ENCODE results near the gene WIF1.

WIF1 gene

DNA sequence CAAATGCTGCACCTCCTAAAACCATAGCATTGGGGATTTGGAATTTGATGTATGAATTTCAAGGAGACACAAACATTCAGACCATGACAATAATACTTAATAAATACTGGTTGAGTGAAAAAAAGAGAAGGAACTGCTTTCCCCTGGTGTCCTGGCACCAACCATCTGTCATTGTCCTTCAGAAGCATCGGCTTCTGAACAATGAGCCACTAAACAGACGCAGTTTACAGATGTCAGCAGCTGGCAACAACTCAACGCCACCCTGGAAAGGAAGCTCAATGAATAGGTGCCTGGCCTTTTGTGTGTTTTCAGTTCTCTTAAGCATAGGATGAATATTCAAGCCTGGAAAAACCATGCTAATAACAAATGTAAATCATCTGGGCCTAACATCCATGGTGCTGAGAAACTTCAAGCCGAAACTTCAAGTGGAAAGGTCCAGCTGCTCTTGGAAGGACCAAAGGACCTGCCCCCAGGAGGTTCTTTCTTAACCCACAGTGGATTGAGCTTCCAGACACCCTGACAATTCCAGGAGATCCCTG lies 101.3 kb downstream of the WIF1 start:
- DNase-seq (ENCODE audit: low read depth): no peak
- no peak for TF ChIP-seq CTCF (IDR thresholded peaks at IDR 0.05; ENCODE audit: insufficient read depth, low read depth, low read length, missing control alignments)
- no peak overlapping the region for H3K4me3 ChIP-seq (ENCODE audit: low read depth, low read length)

DNA sequence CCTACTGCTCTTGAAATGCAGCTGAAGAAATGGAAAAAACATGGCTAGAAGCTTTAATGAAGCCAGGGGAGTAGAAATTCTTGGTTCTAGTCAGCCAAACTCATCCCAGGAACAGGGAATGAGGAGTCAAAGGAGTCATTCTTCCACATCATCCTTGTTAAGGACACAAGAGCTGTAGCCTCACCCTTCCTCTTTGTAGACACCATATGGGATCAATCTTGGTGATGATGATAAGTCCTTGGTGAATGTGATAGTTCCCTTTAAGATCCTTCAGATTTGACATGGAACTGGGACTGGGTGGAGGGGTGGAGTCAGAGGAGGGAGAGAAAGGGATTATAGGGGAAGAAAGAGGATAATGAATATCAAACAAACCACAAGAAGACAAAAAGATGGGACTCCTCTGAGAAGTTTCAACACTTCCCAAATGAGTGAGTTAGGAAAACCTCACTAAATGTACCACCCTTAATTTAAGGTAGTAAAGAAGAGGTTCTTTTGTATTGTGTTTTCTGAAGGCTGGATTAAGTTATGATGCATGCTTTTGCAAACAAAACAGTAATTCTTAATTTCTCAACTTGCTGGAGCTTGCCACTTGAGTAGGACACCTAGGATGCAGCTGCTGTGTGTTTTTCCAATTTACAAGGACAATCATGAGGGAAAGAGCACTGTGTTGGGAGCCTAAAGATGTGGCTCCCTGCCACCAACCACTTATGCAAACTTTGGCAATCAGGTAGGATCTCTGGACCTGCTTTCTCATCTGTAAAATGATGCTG lies 104.0 kb downstream of the WIF1 start:
- no peak for TF ChIP-seq CTCF (IDR thresholded peaks at IDR 0.05; ENCODE audit: insufficient read depth, low read depth, low read length, missing control alignments)
- no peak for DNase-seq (ENCODE audit: low read depth)
- no peak overlapping the region for H3K4me3 ChIP-seq (ENCODE audit: low read depth, low read length)

- TF ChIP-seq CTCF (IDR thresholded peaks at IDR 0.05; ENCODE audit: insufficient read depth, low read depth, low read length, missing control alignments): no peak
- no peak overlapping the region for H3K4me3 ChIP-seq (ENCODE audit: low read depth, low read length)
- no peak for DNase-seq (ENCODE audit: low read depth)
Measured at GRCh38 chr12:65015850-65016249, 105.3 kb downstream of the WIF1 start.

DNA sequence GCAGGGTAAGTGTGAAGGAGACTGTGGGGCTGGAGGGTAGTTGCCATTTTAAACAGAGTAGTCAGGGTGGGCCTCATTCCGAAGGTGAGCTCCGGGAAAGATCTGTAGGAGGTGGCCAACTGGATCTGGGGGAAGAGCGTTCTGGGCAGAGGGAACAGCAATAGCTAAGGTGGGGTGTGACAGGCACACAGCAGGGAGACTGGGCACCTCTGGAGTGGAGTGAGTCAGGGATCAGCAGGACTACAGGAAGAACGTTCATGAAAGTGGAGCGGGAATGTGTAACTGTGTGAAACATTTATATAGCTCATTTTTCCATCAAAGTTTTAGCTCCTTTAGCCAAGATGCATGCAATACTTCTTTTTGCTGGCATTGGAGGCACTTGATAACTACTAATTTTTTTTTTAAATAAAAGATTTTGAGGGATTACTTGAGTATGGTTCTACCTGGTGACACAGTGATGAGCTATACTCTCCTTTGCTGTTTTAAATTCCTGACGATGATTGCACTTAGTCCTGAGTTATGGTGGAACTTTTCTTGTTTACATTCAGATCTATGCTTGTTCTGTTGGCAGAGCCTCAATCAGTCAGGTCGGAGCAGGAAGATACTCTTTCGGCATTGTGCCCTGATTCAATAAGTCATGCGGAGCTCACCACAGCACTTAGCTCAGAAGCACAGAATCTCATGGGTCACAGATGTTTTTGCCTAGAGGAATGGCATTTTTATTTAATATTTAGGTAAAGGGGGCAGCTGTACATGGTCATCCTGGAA lies 106.4 kb downstream of the WIF1 start:
- no peak overlapping the region for H3K4me3 ChIP-seq (ENCODE audit: low read depth, low read length)
- no peak for TF ChIP-seq CTCF (IDR thresholded peaks at IDR 0.05; ENCODE audit: insufficient read depth, low read depth, low read length, missing control alignments)
- DNase-seq (ENCODE audit: low read depth): no peak

DNA sequence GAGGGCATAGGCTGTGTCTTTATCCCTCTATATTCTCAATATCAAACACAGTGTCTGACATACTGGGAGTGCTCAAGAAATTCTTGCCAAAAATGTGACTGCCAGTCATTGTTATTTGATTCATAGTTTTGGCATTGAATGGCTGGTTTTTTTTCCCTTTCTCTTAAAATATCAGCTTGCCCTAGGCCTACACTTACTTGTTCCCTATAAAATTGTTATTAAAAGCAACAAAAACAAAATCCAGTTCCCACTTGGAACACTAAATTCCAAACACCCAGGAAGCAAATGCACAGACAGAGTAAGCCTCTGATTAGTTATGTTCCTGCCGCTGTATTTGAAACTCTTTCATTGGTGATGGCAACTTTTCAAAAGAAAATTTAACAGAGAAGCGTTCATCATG lies 110.7 kb downstream of the WIF1 start:
- TF ChIP-seq CTCF (IDR thresholded peaks at IDR 0.05; ENCODE audit: insufficient read depth, low read depth, low read length, missing control alignments): no peak
- H3K4me3 ChIP-seq (ENCODE audit: low read depth, low read length): no peak overlapping the region
- DNase-seq (ENCODE audit: low read depth): no peak

GRCh38 chr12:65005716-65006115 lies 115.4 kb downstream of the WIF1 start:
- no peak for TF ChIP-seq CTCF (IDR thresholded peaks at IDR 0.05; ENCODE audit: insufficient read depth, low read depth, low read length, missing control alignments)
- no peak overlapping the region for H3K4me3 ChIP-seq (ENCODE audit: low read depth, low read length)
- DNase-seq (ENCODE audit: low read depth): no peak

All from GM12865 (cell line).